ENCODE measurements around the gene B3GNT5.

The B3GNT5 gene, protein sequence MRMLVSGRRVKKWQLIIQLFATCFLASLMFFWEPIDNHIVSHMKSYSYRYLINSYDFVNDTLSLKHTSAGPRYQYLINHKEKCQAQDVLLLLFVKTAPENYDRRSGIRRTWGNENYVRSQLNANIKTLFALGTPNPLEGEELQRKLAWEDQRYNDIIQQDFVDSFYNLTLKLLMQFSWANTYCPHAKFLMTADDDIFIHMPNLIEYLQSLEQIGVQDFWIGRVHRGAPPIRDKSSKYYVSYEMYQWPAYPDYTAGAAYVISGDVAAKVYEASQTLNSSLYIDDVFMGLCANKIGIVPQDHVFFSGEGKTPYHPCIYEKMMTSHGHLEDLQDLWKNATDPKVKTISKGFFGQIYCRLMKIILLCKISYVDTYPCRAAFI

DNA sequence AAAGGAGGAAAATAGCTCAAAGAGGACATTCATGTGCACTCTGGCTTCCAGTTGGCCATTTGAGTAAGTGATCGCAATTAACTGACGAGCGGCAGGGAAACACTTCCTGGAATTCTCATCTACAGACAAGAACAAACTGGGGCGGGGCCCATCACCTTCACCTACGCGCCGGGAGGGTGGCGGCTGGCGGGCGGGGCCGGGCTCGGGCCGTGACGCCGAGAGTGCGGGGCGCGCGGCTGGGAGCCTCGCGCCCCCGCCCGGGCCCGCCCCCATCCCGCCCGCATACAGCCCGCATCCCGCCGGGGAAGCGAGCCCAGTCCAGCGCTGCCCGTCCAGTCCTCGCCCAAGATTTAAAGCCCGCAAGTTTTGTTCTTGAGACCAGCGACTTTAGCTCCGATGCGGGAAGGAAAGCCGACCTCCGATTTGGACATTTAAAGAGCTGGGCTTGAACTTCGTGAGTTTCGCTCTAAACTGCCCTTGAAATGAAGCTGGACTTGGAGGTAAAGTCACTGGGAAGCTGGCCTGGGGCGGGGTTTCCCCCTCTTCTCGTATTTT lies at the start of gene B3GNT5:
Gene B3GNT5, plus strand, starts transcription at position 281 of the 555 bp plus-strand sequence. CDS start 16,546 bp downstream, outside the sequence.
- no peak for DNase-seq (ENCODE audit: low read depth in 2 of 2)

DNA sequence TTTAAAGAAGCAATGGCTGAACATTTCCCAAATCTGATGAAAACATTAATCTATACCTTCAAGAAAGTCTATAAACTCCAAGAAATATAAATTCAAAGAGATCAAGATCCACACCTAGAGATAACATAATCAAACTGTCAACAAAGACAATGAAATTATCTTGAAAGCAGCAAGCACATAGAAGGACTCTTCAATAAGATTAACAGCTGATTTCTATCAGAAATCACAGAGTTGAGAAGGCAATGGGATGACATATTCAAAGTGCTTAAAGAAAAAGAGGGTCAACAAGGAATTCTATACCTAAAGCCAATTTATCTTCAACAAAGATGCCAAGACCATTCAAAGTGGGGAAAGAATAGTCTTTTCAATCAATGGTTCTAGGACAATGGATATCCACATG lies 49.4 kb upstream of the B3GNT5 start:
- no peak for DNase-seq (ENCODE audit: low read depth in 2 of 2)

DNA sequence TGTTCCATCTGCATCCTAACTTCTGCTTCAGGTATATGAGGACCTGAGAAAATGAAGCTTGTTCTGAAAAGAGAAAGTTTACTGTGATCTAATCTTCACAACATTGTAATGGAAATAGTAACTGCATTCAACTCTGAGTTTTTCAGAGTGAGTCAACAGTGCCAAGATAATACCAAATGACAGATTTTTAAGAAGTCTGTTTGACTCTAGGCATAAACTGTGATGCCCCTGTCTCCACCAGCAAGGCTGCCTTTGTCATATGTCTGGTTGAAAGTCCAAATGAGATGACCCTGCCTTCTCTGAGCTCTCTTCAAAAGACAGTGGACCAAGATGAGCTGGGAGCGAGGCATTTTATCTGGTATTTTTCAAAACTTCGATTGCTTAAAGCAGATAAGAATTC lies 44.8 kb upstream of the B3GNT5 start:
- DNase-seq (ENCODE audit: low read depth in 2 of 2) = no peak

DNA sequence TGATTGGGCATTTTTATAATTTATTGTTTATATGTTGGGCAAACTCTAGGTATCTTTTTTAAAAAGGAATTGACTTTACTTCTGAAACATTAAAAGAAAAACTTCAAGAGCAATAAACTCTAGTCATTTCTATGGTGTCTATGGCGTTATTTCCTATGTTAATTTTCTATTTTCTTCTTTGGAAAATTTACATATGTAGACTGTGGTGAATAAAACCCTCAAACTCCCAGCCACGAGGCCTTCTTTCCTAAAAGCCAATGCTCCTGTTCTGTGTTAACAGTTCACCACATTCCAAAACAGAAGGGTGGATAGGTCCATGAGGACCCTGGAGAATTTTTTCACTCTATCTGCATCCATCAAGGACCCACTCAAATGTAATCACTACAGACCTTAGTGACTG lies 44.3 kb upstream of the B3GNT5 start:
- no peak for DNase-seq (ENCODE audit: low read depth in 2 of 2)

DNA sequence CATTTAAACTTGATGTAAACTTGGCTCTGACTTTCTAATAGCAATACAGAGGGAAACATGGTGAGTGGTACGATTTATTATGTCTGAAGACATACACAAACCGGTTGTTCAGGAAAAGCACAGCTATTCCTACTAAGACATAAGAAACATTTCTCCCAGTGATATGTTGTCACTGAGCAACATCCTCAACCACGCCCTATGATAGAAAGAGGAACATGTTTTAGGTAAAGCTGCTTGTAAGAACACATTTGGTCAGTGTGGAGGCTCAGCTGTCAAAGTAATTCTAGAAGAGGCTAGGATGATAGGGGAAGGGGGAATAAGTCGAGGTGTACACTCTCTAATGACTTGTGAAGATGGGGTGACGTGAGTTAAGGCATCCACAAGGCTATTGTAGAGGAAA lies 42.7 kb upstream of the B3GNT5 start:
- no peak for DNase-seq (ENCODE audit: low read depth in 2 of 2)

DNA sequence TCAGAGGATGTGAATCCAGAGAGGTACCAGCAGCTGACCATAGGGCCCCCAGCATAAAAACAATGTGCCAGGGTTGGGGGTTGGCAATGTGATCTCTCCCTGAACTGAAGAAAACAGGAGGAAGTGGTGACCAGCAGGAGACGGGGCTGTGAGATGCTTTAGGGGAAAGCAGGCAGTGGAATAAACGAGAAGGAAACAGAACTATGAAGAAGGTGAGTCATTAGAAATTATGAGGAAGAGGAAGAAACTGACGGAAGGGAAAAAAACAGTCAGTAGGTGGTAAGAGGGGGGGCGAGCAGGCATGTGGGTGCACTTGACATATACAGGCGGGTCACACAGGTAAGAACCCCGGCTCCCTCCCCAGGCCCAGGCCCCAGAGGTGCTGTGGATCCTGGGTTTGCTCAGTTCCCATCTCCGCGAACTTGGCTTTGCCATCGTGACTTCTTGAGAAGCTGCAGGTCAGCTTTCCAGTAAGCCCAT lies 42.2 kb upstream of the B3GNT5 start:
- DNase-seq (ENCODE audit: low read depth in 2 of 2) = peak in 1 of 2 donors; percentile 21

DNA sequence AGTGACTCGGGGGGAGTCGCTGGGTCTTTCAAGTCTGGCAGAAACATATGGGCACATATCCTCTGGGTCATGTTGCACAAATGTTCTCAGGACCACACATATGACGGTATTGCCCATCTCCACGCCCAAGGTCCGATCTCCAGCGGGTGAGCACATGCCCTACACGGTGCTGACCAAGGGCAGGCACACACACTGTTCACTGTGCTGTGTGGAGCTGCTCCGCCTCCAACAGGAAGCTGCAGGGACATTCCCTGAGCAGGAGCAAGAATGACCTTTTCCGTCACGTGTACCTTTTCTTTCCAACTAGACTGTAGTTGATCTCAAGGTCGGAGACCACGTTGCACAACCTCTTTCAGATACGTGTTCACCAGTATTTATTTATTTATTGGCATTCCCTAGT lies 41.7 kb upstream of the B3GNT5 start:
- no peak for DNase-seq (ENCODE audit: low read depth in 2 of 2)

DNA sequence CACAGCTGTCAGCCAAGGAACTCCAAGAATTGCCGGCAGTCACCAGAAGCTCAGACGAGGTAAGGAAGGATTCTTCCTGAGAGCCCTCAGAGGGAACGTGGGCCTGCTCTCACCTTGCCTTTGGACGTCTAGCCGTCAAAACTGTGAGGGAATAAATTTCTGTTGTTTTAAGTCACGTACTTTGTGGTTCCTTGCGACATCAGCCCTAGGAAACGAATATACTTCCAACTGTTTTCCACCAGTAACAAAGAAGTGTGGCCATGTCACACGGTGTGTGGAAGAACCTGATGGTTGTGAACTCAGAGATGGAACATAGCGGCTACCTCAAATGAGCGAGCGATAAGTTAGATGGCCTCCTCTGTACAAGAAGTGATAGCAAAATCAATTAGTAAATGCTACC lies 41.0 kb upstream of the B3GNT5 start:
- no peak for DNase-seq (ENCODE audit: low read depth in 2 of 2)

DNA sequence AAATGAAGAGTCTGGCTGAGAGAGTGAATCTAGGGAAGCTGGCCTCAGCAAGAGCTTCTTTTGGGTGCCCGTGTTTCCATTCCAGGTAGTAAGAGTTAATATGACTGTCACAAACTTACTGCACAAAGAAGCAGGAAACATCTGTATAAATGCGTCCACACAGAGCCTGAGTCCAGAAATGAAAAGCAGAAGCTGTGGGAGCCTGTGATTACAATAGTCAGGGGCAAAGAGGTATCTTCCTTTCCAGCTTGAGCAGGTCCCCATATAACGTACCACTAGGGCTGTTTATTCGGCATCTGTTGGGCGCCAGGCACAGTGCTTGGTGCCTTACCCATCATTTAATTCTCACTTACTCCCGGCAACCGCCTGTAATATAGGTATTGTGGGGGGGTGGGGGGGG lies 40.5 kb upstream of the B3GNT5 start:
- DNase-seq (ENCODE audit: low read depth in 2 of 2) = no peak

DNA sequence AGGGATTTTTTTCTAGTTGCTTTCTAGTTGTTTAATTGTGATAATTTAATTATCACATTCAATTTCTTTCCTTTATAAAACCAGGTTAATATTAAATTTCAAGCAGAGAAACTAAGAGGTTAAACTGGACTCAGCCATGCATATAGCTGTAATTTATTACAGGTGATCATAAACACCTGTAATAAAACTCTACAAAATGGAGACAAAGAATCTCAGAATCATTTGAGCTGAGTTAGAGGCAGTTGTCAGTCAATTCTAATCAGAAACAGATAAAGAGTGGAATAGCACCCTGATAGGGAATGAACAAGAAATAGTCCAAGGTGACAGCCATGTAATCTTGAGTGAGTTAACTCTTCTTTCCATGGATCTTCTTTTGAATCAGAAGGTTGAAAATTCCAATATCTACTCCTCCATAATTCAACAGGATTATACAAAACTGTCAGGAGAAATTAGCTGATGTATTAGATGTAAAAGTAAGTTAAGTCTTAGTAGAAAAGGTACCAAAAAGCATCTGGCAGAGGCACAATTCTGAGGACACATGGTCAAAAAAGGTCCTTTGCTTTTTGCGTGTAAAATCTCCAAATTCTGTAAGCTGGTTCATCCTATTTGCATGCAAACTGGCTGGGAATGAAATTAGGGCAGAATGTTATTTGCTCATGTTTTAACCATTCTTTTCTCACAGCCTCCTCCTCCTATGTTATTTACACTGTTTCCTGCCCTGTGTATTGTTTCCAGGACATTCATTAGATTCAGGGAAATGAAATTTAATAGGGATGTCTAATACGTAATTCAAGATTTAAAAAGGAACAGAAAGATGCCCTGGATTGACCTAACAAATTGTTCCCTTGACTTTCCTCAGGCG lies 39.4 kb upstream of the B3GNT5 start:
- no peak for DNase-seq (ENCODE audit: low read depth in 2 of 2)

DNA sequence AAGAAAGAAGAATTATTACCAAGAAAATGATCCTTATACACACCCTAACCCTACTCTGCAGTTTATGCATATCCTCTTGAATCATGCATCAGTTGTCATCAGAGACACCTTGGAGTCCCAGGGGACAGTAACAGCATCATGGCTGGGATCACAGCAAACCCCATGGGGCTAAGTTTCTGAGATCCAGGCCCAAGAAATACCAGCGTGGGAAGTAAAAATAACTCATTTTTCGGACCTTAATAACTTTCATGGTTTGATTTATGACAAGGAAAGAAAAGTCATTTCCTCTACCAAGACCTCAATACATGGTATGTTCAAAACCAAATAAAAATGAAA lies 38.8 kb upstream of the B3GNT5 start:
- DNase-seq (ENCODE audit: low read depth in 2 of 2) = no peak

DNA sequence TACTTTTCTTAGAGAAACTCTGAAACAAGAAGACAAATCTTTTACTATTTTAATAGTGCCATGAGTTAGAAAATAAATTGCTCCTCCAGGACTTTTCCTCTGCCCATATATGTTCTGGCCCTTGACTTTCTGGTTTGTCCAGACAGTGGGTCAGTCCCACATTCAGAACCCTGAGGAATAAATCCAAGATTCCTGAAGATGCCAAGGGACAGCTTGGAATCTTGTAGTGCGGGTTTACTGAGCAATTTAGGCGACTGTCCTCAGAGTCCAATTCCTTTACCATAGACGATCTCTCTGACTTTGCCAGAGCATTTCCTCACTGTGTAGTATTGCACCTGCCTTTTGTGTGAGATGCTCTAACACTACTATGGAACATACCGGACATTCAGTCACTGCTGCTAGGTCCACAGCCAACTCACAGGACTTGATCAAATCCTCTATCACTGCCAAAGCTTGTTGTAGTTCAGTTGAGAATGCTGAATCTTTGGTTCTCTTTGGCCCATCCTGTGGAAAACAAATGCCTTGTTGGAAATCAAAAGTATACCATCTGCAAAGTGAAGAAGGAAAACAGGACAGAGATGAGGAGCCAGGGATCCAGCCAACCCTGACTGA lies 37.4 kb upstream of the B3GNT5 start:
- DNase-seq (ENCODE audit: low read depth in 2 of 2) = no peak

DNA sequence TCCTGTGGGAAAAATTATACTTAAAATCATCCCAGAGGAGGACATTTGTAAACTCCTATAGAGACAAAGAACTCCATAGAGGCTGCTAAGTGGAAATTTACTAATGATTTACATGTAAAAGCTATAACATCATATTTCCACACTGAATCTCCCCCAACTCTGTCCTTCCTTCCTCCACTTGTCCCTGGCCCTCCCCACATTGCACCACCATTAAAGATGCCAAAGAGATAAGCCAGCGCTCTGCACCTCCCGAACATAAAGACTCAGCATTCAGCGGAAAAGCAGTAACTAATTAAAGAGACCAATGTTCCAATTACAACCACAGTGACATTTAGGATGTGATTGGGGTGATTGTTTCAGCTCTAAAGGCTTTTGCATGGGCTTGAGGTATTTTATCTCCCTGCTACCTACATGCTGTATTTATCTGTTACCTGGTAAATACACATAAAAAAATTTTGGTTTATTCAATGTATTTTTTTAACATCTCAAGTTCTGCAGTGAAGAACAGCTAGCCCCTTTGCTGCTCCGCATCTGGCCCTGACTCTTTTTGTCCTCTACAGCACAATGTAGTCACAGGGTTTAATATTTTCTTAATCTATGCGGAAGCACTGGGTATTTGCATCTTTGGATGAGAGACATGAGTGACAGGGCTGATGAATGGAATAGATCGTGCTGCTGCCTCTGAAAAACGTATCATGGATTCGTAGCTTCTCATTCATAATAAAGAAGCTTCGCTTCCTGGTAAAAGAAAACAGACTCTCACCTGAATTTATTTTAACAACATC lies 35.3 kb upstream of the B3GNT5 start:
- DNase-seq (ENCODE audit: low read depth in 2 of 2) = no peak

DNA sequence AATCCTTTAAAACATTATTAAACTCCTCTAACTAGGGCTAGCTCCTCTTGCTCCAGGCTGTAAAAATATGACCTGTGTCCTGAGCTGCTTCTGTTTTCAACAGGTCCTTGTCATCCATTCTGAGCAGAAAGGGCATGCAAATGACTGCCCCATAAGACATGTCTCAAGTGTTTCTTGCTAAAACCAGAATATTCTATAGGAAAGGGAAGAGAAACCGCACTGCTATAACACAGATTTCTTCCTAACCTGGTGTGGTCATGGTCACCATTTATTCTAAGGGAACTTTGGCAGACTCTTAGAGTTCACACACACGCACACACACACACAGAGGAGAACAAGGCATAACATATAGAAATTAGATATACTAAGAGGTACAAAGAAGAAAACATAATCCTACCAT lies 34.2 kb upstream of the B3GNT5 start:
- DNase-seq (ENCODE audit: low read depth in 2 of 2) = no peak

DNA sequence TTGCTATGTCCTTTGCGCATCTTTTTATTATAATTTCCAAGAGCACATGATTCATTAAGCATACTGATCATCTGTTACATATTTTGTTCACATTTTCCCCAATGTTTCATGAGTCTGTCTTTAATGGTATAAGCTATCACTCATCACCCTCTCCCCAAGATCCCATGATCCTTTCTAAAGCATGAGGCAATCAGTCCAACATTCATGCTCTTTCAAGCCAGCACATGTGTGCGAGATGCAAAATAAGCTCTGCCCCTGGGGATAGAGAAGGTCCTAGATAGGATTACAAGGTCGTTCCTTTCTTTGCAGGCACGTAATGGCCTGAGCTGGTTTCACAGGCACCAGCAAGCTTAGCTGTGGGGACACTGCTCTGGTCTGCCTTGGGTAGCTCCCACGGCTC lies 32.2 kb upstream of the B3GNT5 start:
- DNase-seq (ENCODE audit: low read depth in 2 of 2) = no peak

DNA sequence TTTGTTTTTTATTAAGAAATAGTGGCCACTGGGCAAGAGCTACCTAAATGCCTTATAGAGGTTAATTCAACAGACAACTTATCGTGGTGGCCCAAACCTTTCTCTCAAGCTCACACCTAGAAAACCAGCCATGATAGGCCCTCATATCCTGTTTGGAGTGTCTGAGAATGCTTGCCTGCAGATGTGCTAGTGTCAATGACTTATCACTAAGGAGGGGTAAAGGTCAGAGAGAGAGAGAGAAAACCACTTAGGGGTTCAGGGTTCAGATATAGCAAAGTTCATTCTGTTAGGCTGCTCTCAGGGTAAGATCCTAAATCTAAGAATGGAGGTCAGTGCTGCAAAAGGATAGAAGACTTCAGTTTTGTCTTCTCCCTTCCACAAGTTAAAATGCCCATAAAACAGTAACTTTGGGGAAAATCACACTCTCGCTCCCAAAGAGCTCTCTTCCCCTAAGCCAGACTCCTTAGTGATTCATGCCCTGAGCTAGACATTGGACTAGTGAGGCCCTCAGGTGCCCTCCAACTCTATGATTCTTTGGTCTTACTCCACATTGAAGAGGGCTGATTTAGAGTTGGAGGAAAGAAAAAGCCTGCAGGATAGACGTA lies 30.3 kb upstream of the B3GNT5 start:
- DNase-seq (ENCODE audit: low read depth in 2 of 2) = no peak

DNA sequence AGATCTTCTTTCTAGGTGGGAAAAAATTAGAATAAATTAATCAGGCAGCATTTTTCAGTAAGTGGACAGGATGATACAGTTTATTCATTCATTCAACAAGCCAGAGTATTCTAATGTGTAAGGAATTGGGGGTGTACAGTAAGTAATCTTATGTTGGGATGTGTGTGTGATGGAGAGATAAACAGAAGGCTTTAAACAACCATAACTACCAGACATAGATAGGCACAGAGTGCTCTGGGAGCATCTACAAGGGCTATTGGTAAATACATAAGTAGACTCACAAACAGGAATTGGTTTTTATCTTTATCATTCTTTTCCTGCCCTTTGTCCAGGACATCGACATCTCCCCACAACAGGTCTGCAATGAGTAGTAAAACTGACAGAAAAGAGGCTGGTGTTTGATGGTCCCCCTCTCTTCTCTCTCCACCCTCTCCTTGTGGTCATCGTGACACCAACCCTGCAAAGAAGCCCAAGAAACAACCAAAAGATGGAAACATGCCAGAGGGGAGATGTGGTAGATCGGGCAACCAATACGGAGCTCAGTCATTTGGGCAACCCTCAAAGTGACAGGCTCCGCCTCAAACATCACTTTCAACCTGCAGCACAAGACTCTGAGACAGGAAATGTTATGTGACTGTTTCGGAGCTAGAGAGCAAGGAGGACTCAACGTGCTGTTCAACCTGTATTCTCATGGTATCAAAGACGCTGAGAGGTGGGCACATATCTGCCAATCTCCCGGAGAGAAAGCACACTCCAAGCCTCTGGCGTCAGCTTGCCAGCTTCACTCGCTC lies 28.7 kb upstream of the B3GNT5 start:
- DNase-seq (ENCODE audit: low read depth in 2 of 2) = no peak

DNA sequence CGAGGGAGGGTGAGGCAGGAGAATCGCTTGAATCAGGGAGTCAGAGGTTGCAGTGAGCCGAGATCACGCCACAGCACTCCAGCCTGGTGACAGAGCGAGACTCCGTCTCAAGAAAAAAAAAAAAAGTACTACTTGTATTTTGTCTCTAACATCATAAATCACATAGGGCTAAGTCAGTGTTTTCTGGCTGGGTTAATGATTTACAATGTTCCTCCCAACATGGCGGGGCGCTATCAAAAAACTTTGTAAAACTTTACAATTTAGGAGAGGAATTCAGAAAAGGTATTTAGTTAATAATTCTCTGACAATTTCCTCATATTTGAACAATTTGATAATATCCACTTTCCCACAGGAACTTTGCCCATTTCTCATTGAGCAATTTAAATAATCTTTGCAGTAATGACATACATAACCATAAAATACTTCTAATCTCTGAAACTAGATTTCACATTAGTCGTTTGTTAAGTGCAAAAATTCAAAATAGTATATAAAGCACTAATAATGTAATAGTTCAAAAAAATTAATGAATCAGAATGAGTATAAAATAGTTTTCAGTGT lies 26.6 kb upstream of the B3GNT5 start:
- DNase-seq (ENCODE audit: low read depth in 2 of 2) = no peak

DNA sequence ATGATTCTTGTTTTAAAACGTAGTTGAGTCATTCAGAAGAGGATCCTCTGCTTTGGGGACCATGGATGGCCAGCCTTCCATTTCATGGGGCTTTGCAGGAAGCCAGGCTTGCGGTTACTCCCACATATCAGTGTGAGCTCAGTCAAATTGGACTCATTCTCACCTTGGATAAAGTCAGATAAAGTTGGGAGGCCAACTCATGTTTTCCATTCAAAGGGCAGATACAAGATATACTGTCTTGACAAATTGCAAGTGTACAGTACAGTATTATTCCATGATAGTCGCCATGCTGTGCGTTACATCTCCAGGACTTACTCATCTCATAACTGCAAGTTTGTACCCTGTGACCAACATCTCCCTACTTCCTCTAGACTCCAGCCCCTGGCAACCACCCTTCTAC lies 25.5 kb upstream of the B3GNT5 start:
- no peak for DNase-seq (ENCODE audit: low read depth in 2 of 2)

DNA sequence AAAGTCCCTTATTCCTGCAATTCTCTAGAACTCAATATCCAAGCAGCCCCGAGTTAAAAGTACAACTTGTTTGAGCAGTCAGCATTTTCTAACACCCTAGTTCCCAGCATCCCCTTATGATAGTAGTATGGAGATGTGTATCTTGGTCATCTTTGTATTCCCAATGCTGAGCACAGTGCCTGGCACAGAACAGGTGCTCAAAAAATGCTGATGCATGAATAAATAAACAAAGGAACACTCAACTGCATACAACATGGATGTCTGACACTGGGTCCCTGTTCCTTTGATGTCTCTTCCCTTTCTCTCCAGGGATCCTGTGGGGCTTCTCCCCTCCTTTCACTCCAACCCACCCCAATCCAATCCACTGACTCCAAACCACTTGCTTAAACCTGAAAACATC lies 23.9 kb upstream of the B3GNT5 start:
- no peak for DNase-seq (ENCODE audit: low read depth in 2 of 2)

All from stimulated activated CD4-positive, alpha-beta T cell treated with anti-CD3 and anti-CD28 coated beads, Interleukin-1b, Interleukin-23, amount 100 ng/mL, for 1 hour (primary cell).